Measurements from ENCODE around the gene PTPRN2. TPM values are rescaled to one million over a fixed set of nuclear protein-coding genes. Genes with fewer than 3 reads are reported as not detected.
"Not testable (repeated sequence)": the region's sequence is repeated elsewhere in the genome, so short reads cannot be mapped to it uniquely, and the experiment has no call there.

PTPRN2 gene
- polyA plus RNA-seq, 4 donors, result 7.3 to 11.4 (median 8.0) TPM

DNA sequence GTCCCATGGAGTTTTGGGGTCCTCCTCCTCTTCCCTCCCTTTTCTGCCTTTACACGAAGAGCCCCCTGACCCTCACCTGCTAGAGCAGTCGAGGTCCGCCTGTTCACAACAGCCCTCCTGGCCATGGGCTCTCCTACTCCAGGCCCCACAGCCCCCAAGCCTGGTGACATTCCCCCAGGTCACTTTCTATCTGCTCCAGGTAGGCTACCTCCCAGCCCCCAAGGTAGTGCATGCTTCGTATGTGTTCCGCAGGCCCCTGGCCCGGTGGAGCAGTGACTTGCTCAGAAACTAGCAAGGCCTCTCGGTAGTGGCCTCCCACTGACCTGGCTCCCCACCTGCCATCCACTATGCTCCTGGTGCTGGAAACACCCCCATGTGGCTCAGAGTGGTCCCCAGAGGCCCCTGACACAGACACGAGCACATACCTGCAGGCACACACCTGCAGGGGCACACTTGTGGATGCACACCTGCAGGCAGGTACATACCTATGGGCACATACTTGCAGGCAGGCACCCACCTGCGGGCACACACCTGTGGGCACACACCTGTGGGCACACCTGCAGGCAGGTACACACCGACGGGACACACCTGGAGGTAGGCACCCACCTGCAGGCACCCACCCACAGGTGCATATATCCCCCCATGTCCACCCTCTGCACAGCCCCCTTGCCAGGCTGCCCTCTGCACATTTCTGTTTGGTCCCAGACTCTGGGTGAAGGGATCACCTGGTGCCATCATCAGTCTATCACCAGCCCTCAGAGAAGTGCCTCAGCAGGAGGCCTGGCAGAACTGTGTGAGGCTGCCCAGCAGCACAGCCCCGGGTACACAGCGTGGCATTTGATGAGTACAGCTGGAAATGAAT, 322.5 kb downstream of the PTPRN2 start:
- no peak for DNase-seq (ENCODE audit: low read depth in 4 of 4, low spot score in 2 of 4)

DNA sequence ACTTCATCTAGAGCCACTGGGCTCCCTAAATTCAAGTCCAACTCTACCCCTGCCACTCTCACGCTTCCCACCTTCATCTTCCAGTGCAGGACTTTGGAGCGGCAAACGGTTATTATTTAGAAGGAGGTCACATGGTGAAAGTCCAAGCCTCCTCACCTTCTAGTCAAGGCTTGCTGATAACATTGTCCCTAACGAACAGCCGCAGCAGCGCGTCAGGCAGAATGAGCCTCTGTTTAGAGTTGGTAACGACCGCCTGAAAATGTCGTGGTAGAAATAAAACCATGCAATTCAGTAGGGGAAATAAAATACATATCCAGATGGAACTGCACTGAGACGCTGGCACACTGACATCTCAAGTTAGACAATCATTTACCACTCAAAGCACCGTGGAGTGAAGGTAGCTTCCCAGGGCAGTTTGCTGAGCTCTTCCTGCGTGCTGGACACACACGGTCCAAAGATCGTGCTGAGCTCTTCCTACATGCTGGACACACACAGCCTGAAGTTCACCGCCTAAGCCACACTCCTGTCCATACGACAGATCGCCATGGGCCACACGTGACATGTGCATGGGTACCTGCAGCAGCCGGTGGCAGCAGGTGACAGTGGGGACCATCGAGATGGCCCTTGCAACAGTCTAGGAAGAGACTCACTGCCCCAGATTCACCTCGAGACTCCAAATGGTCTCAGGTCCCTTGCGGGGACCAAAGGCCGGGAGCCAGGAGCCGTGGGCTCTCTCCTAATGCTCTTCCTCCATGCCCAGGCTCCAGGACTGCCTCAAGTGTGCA, 323.5 kb downstream of the PTPRN2 start:
- DNase-seq (ENCODE audit: low read depth in 4 of 4, low spot score in 2 of 4), result no peak

DNA sequence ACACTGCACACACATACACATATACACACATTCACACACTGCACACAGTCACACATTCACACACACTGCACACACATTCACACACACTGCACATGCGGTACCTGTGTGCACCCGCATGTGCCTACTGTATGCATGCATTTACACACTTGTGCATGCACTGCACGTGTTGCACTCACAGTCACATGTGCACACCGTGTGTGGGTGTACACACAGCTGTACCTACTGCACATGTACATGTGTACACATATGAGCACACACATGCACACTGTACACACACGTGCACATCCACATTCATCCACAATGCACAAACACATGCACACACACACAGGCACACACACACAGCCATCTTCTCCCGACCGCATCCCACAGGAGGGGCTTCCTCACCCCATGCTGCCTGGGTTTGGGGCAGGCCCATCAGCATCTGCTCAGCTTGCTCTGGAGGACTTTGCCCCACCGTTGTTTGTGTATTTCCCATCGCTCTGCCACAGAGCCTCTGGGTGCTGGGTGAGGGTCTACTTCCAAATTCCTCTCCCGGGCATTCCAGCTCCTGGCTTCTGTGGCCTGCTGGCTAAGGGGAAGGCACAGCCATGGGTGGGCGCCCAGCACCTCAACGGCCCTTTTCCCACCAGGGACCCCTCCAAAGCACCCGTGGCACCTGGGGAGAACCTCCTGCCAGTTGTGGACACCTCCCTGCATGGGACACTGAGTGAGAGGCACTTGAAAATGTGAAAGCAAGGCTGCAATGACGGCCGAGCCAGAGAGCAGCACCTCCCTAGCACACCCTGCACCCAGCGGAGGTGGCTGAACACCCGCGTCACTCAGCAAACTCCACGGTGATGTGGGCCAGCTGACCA, 324.3 kb downstream of the PTPRN2 start:
- no peak for DNase-seq (ENCODE audit: low read depth in 4 of 4, low spot score in 2 of 4)

DNA sequence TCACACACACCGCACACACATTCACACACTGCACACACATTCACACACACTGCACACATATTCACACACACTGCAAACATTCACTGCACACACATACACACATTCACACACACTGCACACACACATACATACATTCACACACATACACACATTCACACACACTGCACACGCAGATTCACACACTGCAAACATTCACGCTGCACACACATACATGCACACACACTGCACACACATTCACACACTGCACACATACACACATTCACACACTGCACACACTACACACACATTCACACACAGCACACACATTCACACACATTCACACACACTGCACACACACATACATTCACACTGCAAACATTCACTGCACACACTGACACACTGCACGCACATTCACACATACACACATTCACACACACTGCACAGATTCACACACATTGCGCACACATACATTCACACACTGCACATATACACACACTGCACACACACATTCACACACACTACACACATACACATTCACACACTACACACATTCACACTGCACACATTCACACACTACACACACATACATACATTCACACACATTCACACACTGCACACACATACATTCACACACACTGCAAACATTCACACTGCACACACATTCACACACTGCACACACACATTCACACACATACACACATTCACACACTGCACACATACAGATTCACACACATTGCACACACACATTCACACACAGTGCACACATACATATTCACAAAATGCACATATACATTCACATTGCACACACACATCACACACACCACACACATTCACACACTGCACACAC, 325.1 kb downstream of the PTPRN2 start:
- no peak for DNase-seq (ENCODE audit: low read depth in 4 of 4, low spot score in 2 of 4)

DNA sequence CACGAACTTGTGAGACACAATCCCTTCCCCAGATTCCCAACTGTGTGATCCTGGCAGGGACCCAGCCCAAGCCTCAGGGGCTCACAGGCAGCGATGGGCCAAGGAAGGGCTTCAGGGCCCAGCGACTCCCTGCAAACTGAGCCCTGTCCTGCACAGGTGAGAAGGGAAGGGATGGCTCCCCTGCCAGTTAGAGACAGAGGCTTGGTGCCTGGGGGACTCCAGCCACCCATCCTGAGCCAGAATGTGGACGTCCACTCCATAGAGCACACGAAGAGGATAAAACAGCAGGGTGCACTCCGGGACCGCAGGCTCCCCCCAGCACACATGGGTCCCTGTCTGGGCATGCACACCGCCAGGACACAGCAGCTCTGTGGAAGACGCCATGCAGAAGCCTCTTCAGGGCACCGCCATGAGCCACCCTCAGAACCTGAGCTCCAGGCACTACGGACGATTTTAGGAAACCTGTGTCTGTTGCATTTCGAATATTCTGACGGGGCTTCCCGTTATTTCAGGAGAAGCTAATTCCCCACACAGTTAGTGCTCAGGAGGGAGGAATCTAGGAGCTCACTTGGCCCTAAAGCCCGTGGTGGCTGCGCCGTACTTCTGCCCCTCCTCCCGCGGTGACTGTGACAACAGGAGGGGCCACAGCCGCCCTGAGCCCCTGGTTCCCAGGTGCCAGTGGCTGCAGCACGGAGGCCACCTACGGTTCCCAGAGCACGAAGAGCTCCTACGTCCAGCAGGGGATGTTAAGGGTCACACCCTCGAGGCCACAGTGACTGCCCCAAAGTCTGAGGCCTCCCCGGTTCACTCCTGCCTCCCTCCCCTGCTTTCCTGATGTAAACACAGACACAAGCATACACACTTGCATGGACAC, 326.0 kb downstream of the PTPRN2 start:
- DNase-seq (ENCODE audit: low read depth in 4 of 4, low spot score in 2 of 4), result no peak

DNA sequence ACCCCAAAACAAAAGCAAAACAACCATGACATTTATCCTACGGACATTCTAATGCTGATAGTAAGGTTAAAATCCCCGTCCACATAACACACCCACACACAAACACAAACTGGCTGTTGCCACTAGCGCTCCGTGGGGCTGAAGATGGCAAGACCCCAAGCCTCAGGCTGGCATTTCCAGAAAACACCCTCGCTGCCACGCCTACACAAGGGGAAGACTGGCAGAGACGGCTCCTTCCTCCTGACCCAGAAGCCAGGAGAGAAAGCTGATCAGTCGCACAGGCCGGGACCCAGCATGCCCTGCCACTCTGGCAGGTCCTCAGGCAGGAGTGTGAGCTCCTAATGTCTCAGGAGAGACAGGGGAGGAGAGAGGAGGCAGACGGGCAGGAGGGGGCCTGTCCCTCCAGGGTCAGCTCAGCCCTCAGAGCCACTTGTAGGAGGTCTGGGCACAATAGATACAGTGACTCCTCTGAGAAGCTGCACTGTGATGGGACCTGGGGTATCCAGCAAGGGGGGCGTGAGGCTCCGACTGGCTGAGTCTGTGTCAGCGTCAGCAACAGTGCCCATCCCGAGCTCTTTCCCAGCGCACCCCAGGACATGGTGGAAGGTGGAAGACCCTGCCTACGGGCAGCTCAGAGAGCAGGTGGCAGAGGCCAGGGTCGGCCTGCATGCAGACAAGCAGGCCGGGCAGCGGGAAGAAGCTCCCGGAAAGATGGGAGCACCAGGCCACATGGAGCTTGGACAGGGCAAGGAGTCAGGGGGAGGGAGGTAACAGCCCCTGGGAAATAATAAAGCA, 326.9 kb downstream of the PTPRN2 start:
- DNase-seq (ENCODE audit: low read depth in 4 of 4, low spot score in 2 of 4), result no peak

DNA sequence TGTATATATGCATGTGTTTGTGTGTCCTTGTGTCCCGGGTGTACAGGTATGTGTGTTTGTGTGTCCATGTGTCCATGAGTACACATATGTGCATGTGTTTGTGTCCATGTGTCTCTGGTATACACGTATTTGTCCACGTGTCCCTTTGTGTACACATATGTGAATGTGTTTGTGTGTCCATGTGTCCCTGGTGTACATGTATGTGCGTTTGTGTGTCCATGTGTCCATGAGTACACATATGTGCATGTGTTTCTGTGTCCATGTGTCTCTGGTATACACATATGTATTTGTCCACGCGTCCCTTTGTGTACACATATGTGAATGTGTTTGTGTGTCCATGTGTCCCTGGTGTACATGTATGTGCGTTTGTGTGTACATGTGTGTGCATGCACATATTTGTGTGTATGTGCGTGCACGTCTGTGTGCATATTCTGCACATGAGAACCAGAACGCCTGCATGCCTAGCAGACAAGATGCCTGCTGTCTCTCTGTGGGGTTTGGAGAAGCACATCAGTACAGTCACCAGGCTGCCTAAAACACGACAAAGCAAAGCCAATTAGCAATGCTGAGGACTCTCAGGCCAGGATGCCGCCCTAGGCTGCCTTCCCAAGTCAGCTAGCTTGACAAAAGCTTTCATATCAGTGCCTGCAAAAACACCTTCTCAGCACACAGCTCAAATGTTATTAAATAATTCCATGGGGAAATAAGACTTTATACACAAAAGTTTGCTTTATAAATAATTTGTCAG, 327.8 kb downstream of the PTPRN2 start:
- DNase-seq (ENCODE audit: low read depth in 4 of 4, low spot score in 2 of 4), result no peak

DNA sequence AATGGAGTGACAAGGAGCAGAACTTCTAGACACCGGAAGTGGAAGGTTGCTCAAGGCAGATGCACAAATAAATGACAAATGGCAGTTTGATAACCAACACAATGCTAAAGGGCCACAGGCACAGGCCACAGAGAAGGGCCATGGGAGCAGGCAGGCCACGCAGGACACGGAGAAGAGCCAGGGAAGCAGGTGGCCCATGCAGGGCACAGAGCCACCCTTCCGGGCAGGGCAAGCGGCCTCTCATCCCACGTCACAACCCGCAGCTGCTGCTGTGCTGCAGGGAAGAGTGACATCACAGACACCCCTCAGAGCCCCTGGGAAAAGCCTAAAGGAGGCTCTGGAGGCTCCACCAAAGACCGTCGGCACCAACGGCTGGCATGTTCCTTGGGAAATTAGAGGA, 328.5 kb downstream of the PTPRN2 start:
- no peak for DNase-seq (ENCODE audit: low read depth in 4 of 4, low spot score in 2 of 4)

DNA sequence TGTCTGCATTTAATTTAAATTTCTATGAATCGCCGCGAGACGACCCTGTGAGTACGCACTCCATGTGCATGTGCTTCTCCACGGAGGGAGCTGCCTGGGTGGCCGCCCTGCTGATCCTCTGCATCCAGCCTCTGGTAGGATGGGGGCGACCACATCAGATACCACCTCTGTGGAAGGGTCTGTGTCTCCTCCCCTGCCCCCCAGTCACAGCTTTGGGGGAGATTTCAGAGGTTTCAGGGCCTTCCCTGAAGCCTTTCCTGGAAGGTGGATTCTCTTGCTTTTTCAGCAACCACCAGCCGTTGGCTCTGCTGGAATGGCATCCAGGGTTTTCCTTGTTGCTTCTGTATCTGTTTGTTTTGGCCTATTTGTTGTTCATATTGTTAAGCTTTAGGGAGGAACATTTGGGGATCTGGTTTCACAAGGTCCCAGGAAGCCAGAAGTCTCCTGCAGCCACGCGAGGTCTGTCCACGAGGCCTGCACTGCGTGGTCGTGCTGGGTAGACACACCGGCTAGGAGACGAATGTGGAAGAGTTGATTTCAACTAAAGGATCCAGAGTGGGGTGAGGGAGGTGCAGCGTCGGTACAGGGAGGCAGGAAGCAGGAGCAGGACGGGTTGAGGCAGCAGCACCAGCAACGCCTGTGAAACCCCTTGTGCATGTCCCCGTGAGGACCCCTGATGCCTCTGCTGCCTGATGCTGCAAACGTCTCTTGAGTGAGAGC, 329.1 kb downstream of the PTPRN2 start:
- DNase-seq (ENCODE audit: low read depth in 4 of 4, low spot score in 2 of 4), result no peak

DNA sequence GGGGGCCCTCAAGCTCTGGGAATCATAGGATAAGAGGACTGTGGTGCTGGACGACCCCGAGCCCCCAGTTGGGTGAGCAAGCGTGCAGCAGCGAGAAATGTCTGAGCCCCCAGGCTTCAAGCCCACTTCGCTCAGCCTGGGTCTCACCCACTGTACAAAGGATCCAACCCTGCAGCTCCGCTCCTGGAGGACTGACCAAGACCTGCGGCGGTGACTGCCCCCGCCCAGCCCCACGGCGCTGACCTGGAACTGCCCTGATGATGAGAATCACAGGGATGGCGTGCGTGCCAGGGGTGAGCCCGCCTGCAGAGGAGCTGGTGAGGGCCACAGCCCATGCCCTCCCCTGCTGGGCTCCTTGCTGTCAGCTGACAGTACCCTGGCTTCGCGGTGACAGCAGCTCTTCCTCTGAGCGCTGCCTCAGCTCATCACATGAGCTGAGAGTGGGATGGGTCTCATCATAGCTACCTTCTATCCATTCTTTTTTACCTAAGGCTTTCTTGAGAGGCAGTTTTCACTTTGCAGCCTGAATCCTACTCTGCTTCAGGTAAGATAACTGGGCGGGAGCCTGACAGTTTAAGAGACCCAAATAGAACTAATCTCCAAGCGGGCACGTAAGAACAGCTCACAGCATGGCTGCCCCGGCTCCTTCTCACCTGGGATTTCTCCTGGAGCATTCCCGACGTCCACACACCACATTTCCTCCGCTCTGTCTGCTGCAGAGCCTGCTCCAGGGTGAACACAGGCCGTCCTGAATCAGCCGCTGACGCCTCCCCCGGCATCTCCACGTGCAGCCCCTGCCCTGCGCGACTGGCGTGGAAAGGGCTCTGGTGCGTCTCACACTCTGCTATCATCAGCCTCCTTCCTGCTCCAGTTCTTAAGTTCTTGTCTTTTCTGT, 329.9 kb downstream of the PTPRN2 start:
- DNase-seq (ENCODE audit: low read depth in 4 of 4, low spot score in 2 of 4), result no peak

DNA sequence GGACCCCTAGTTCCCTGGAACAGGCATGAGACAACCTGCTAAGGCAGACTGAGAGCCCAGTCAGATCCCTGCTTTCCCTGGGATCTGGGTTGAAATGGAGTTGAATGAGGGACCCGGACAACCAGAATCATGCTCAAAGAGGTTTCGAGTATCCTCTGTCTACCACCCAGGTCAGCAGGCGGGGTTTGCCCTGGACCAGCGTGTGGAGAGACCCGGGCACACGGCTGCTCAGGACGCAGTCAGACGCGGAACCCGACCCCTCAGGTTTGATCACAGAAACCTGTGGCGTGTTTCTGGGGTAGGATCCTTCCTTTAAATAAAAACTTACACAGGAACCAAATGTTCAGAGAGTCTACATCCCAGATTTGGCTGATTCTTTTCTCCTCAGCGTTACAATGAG, 330.6 kb downstream of the PTPRN2 start:
- DNase-seq (ENCODE audit: low read depth in 4 of 4, low spot score in 2 of 4), result no peak

DNA sequence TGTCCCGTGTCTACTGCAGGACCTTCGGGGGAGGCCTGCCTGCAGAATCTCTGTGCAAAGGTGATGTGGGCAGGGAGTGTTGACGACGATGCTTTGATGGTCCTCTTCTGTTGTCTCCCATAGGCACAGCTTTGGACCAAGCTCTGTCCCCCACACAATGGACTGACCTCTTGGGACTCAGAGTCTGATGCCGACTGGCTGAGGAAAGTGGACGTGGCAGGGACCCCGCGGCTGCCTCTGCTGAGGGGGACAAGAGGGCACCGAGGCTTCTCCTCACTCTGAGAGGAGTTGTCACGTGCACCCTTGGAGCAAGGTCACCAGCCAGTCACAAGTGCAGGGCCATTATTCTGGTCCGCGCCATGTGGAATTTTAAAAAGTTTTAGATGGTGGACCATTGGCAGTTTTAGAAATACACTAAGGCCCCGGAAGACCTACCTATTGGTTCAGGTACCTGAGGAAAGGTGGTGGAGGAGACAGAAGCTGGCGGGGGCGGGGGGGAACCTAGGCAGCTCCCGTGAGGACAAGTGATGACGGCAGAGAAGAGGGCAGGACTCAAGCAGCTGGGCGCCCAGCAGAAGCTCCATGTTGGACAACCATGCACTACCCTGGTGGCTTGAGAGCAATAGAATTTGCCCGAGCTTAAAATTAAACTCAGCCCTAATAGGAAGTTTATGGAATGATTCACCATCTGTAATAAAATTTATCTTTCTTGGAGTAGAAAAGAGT, 331.4 kb downstream of the PTPRN2 start:
- no peak for DNase-seq (ENCODE audit: low read depth in 4 of 4, low spot score in 2 of 4)

DNA sequence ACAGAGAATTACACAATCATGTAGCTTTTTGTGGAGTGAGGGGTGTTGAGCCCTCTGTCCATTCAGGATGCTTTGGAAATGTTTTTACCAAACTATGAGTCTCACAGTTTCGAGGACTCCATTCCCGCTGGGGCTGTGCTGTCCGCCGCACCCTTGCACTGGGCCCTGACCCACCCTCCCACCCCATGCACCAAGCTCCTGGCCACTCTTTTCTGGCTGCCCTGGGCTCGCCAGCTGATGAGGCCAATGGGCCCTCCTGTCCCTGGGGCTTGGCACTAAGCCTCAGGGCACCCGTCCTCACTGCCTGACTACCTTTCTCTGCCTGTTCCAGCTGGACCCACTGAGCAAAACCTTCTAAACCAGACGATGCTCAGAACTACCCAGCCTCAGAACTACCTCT, 332.1 kb downstream of the PTPRN2 start:
- DNase-seq (ENCODE audit: low read depth in 4 of 4, low spot score in 2 of 4), result no peak

DNA sequence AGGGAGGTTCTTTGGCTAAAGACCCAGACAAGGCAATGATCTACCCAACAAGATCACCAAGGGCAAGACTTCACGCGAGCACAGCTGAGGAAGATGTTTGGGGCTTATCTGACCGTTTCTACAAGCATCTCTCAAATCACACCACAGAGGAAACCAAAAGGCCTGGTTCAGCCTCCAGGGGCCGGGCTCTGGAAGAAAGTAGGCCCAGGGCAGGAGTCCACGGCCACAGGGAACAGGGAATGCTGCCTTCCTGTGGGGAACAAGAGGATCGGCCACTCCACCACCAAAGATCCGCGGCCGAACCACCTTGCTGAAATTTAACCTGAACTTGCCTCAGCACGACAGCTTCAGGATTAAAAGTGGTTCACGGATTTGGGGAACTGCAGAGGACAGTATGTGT, 332.5 kb downstream of the PTPRN2 start:
- no peak for DNase-seq (ENCODE audit: low read depth in 4 of 4, low spot score in 2 of 4)

DNA sequence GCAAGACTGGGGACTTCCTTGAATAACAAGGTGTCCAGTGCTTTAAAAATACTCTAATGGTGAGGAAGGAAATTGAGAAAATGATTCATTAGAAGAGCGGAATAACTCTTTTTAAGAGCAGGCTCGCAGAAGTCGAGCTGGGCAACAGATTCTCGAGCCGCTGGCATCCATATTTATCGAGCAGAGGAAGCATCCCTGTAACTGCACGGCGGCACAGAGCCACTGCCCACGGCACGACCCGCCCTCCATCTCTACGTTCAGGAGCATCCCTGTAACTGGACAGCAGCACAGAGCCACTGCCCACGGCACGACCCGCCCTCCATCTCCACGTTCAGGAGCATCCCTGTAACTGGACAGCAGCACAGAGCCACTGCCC, 334.0 kb downstream of the PTPRN2 start:
- not testable (repeated sequence) for DNase-seq (ENCODE audit: low read depth in 4 of 4, low spot score in 2 of 4)

Measured in left renal cortex interstitium (tissue), 4 donors.